ENCODE measurements around the gene FOXP1. TPM values are rescaled to one million over a fixed set of nuclear protein-coding genes. Genes with fewer than 3 reads are reported as not detected.

Gene FOXP1
- total and polyA plus RNA-seq, 12 donors: 4.8 to 56.0 (median 43.8) TPM

GRCh38 chr3:71060536-71060935, 523.0 kb downstream of the FOXP1 start:
- intact Hi-C loops (cut with DNase I): loop anchor here in 7 of 10 donors (5.0 to 10.0 kb wide), 10 partner anchors 38 to 524 kb away; partner anchors contain the start of gene FOXP1 (in 6 of the 7)
- H3K4me1 ChIP-seq: peaks cover 5 to 72% (median 67%) of the 10 kb centered on the region in 9 donors
- peak overlapping the region in 9 of 10 donors; percentile 86 to 98 (median 95) for H3K27ac ChIP-seq
- no peaks in the 10 kb centered on the region for H3K27me3 ChIP-seq
- DNase-seq (no peak), ATAC-seq (no peak)
- H3K9me3 ChIP-seq: no peaks in the 10 kb centered on the region
- H3K4me3 ChIP-seq: peak overlapping the region in 6 of 10 donors; percentile 11 to 78 (median 72)
- peaks cover 0 to under 1% (median 0%) of the 10 kb centered on the region in 9 donors for H3K36me3 ChIP-seq
- TF ChIP-seq CTCF (IDR thresholded peaks at IDR 0.05): no peak
- 64 to 65% methylated on average over 2 of the region's 2 CpGs for WGBS, 2 donors

DNA sequence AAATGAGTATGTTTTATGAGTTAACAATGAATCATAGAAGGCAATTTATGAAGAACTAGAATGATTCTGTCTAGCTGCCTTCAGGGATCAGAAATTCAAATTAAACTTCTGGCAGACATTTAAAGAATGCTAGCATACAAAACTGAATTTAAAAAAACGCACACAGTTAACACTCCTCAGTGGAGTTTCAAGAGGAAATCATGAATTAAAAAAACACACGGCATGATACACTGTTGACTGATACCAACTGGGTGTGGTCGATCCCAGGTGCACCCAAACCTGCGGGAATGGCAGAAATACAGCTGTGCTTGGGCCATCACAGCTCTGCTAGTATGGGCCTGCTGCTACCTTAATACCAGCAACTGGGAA, 526.0 kb downstream of the FOXP1 start:
- 42 to 43% methylated on average over 4 of the region's 4 CpGs for WGBS, 2 donors
- DNase-seq: no peak
- intact Hi-C loops (cut with DNase I): no loop called here
- peaks cover 0 to 23% (median 0%) of the 10 kb centered on the region in 9 donors for H3K36me3 ChIP-seq
- ATAC-seq: peak in 1 of 8 donors; percentile 8
- H3K4me3 ChIP-seq: peak overlapping the region in 4 of 10 donors; percentile 7 to 31 (median 10)
- H3K27me3 ChIP-seq: no peaks in the 10 kb centered on the region
- peaks cover 9 to 100% (median 96%) of the 10 kb centered on the region in 9 donors for H3K4me1 ChIP-seq
- H3K27ac ChIP-seq: peak overlapping the region; percentile 10 to 96 (median 84)
- no peaks in the 10 kb centered on the region for H3K9me3 ChIP-seq
- no peak for TF ChIP-seq CTCF (IDR thresholded peaks at IDR 0.05)

DNA sequence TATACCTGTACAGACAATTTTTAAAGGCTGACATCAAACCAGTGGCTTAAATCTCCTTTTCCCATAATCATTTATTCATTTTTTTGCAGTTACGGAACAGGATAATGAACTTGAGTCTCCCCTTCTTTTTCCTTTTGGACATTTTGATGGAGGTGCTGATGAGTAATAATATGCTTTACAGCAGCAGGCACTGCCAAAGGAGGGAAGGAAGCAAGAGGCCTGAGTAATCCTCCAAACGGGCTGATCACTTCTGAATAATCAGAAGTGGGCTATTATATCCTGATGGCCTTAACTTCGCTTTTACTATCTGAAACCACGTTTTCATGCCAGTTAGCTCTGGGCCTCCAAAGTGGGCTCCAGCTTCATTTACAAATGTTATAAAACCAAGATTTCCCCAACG, 527.2 kb downstream of the FOXP1 start:
- no peak for TF ChIP-seq CTCF (IDR thresholded peaks at IDR 0.05)
- Histone ChIP-seq H3K27ac (peak overlapping the region; percentile 18 to 96 (median 74)), H3K36me3 (peaks cover 0 to 35% (median 0%) of the 10 kb centered on the region in 9 donors), H3K4me3 (peak overlapping the region in 4 of 10 donors; percentile 10 to 31 (median 16)), H3K9me3 (no peaks in the 10 kb centered on the region), H3K27me3 (no peaks in the 10 kb centered on the region), H3K4me1 (peaks cover 12 to 100% (median 98%) of the 10 kb centered on the region in 9 donors)
- intact Hi-C loops (cut with DNase I): no loop called here
- DNase-seq (no peak), ATAC-seq (peak in 3 of 8 donors; percentile 35 to 54 (median 38))
- 44 to 52% methylated on average over 5 of the region's 5 CpGs for WGBS, 2 donors

DNA sequence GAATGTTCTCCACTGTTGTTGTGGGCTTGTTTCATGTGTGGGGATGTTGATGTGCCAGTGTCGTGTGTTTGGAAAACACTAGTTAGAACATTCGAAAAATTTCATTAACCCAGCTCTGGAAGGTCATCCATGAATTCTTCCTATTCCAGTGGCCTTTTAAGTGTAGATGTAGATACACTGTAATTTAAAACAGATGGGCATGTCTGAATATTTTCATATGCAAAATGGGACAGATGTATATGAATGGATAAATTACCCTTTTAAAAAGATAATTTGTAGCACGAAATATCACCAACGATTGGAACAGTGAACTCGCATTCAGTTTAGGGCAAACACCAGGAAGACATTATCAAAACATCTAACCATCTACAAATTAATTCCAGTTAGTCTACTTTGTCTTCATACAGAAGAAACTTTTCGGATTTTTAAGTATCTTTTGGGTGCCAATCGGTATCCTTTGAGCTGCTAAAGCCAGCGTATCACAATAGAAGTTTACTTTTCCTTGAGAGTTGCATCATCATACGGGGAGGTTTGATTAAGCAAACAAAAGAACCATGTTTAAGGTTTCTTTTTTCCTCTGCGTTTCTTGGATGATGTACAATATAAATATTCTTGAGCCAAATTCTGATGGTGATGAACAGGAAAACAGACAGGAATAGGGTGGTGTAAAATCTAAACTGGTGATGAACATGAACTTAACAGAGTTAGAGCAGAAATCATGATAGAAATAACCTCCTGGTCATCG, 528.1 kb downstream of the FOXP1 start:
- no peak for TF ChIP-seq CTCF (IDR thresholded peaks at IDR 0.05)
- H3K27me3 ChIP-seq: no peaks in the 10 kb centered on the region
- intact Hi-C loops (cut with DNase I): no loop called here
- peaks cover 0 to 44% (median 5%) of the 10 kb centered on the region in 9 donors for H3K36me3 ChIP-seq
- peak overlapping the region in 9 of 10 donors; percentile 18 to 96 (median 83) for H3K27ac ChIP-seq
- 53 to 61% methylated on average over 11 of the region's 11 CpGs for WGBS, 2 donors
- DNase-seq (no peak), ATAC-seq (peak in 7 of 8 donors; percentile 31 to 61 (median 38))
- H3K4me3 ChIP-seq: peak overlapping the region in 3 of 10 donors; percentile 6 to 31 (median 24)
- H3K9me3 ChIP-seq: no peaks in the 10 kb centered on the region
- H3K4me1 ChIP-seq: peaks cover 19 to 100% (median 98%) of the 10 kb centered on the region in 9 donors

Data from heart right ventricle (tissue), 16 donors.